Measurements from ENCODE around the gene CFAP90.

GRCh38 chr5:7787770-7788169 is 63.2 kb downstream of the CFAP90 start:
- TF ChIP-seq, protein P1, sequence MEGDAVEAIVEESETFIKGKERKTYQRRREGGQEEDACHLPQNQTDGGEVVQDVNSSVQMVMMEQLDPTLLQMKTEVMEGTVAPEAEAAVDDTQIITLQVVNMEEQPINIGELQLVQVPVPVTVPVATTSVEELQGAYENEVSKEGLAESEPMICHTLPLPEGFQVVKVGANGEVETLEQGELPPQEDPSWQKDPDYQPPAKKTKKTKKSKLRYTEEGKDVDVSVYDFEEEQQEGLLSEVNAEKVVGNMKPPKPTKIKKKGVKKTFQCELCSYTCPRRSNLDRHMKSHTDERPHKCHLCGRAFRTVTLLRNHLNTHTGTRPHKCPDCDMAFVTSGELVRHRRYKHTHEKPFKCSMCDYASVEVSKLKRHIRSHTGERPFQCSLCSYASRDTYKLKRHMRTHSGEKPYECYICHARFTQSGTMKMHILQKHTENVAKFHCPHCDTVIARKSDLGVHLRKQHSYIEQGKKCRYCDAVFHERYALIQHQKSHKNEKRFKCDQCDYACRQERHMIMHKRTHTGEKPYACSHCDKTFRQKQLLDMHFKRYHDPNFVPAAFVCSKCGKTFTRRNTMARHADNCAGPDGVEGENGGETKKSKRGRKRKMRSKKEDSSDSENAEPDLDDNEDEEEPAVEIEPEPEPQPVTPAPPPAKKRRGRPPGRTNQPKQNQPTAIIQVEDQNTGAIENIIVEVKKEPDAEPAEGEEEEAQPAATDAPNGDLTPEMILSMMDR (IDR thresholded peaks at IDR 0.05), result no peak
- no peak for TF ChIP-seq POLR2A (IDR thresholded peaks at IDR 0.05)

Data from uterus (tissue), 2 donors.